Peyer's patch (tissue), 4 donors: ENCODE results near the gene CHST11. TPM values are rescaled to one million over a fixed set of nuclear protein-coding genes. Genes with fewer than 3 reads are reported as not detected.
A peak's percentile ranks its signal among the peaks of the same experiment; 100 is the strongest.

Source experiments
- DNase-seq, 3 donors: peaks; one replicate each; pipeline ENCODE4 v3.0.0-alpha.2; 2017 to 2019
- H3K27ac ChIP-seq, 4 donors: fragments of 200-600 bp; sonication (generic); one replicate each; pipeline ENCODE4 v1.5.1; 2016 to 2019
- H3K27me3 ChIP-seq, 2 donors: fragments of 200-600 bp; sonication (generic); one replicate each; pipeline ENCODE4 v1.5.1; 2019
- H3K36me3 ChIP-seq, 3 donors: fragments of 200-600 bp; sonication (generic); one replicate each; pipeline ENCODE4 v1.5.1; 2016 to 2019
- H3K4me1 ChIP-seq, 4 donors: fragments of 200-600 bp; sonication (generic); one replicate each; pipeline ENCODE4 v1.5.1; 2016 to 2019
- H3K4me3 ChIP-seq, 4 donors: fragments of 200-600 bp; sonication (generic); 1 replicate in 3 of 4; 2 replicates in 1 of 4; pipeline ENCODE4 v1.5.1; 2016 to 2019; ENCODE audit warnings: mild to moderate bottlenecking in 1 of 4
- H3K9me3 ChIP-seq, 4 donors: fragments of 200-600 bp; sonication (generic); one replicate each; pipeline ENCODE4 v1.5.1; 2016 to 2019; ENCODE audit warnings: mild to moderate bottlenecking in 1 of 4
- CTCF ChIP-seq, 6 experiments: fragments of 450-650 bp in 4 of 6; fragments of 200-600 bp in 2 of 6; sonication (generic) in 1 of 6; IDR thresholded peaks; one replicate each; pipeline ENCODE4 v1.5.1; 2017 to 2019; ENCODE audit warnings: antibody characterized with exemption in 6 of 6, mild to moderate bottlenecking in 3 of 6, moderate library complexity in 1 of 6
- POLR2A ChIP-seq, 2 donors: fragments of 450-650 bp; IDR thresholded peaks; one replicate each; pipeline ENCODE4 v1.5.1; 2017; ENCODE audit warnings: antibody characterized with exemption in 2 of 2, mild to moderate bottlenecking in 2 of 2, moderate library complexity in 2 of 2
- total RNA-seq, 4 donors: library from RNA; depleted of rRNA; stranded (reverse); fragments of >200 nt; gene quantifications; one replicate each; pipeline ENCODE4 v1.1.0, GENCODE V29; 2016

Gene CHST11
- total RNA-seq, 4 donors from 2014 or later: 9.9 to 119 (median 15.6) TPM

DNA sequence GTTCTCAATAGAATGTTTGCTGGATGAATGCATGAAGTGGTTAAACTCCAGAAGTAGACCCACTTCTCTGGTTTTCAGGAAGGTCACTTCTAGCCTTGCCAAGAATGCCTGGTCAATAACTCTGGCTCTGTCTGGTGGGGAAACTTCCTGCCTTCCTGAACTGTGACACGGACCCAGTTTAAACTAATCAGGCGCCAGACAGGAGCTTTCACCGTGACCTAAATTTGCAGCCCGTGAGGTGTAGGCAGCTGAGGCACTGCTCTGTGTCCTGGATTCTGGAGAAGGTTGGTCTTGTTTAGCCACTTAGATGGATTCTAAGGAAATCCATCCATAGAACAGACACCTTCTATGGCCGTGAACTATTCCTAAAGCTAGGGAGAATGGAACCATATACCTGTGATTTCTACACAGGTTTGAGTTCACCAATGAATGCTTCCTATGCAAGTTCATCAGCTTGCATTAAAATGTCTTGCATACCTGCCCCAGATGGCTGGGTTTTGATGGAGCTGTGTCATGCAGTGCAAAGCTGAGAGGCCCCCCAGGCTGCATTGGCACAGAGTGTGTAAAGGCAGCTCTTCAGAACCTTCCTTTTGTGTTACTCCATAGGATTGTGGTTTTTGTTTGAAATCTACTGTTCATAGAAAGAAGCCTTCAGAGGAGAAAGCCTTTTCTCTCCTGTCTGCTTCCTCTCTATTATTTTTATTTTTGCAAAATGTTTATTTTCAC is 4.4 kb downstream of the CHST11 start:
- Histone ChIP-seq H3K27me3 (no peaks in the 10 kb centered on the region), H3K36me3 (no peaks in the 10 kb centered on the region), H3K4me3 (peak overlapping the region in 3 of 4 donors; percentile 2 to 31 (median 18)), H3K27ac (peak overlapping the region in 3 of 4 donors; percentile 2 to 97 (median 36)), H3K4me1 (peaks cover 0 to 35% (median 14%) of the 10 kb centered on the region in 4 donors), H3K9me3 (no peaks in the 10 kb centered on the region)
- no peak for DNase-seq
- no peak for TF ChIP-seq CTCF (IDR thresholded peaks at IDR 0.05)
- no peak for TF ChIP-seq POLR2A (IDR thresholded peaks at IDR 0.05)

DNA sequence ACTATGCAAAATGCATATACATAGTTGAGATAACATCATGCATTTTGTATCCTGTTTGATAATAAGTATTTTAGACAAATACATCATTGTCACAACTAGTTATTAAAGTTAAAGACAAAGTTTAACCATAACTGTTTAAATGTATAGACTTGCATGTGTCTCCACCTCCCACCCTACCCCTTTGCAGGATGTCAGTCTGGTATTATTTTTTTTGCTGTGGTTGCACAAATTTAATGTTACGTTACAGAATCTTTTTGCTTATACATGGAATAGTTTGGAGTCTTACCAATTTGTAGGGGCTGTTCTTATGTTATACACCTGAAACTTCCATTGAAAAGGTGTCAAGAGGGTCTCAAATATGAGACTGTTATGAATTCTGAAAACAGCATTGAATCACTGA is 5.6 kb downstream of the CHST11 start:
- Histone ChIP-seq H3K27me3 (no peaks in the 10 kb centered on the region), H3K36me3 (no peaks in the 10 kb centered on the region), H3K4me3 (no peak overlapping the region), H3K27ac (peak overlapping the region in 3 of 4 donors; percentile 51 to 72 (median 63)), H3K4me1 (peaks cover 0 to 35% (median 17%) of the 10 kb centered on the region in 4 donors), H3K9me3 (no peaks in the 10 kb centered on the region)
- DNase-seq: no peak
- TF ChIP-seq POLR2A (IDR thresholded peaks at IDR 0.05) (no peak), CTCF (IDR thresholded peaks at IDR 0.05) (no peak)

DNA sequence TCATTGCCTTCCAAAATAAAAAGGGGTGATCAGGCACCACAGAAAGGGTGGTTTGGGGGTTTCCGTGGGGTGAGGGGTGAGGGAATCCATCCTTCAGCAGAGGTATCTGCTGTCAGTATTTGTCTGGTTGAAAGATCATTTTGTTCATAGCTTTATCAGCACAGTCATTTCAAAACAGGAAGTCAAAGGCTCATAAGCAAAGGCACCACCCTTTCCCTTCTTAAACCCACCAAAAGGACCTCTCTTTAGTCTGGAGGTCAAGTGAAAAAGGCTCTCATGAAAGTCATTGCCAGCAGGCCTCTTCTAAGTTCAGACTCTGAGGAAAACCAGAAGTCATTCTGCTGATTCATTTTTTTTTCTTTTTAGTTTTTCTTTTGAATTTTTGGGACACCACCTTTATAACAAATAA is 6.2 kb downstream of the CHST11 start:
- H3K4me3 ChIP-seq: no peak overlapping the region
- DNase-seq: peak in 2 of 3 donors; percentile 57 to 64

DNA sequence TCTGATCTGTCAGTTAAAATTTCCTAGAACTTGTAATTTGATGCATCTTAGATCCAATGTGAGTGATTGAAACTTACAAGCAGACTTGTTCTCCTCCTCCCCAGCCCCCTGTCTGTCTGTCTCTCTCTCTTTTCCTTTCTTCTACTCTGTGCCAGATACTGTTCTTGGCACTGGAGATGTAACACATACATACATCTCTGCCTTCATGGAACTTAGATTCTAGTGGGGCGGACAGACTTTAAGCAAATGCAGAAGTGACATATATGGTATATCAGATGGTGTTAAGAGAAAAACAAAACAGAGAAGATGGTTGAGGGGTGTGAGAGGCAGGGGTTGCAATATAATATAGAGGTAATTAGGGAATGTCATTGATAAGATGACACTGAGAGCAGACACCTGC is 6.6 kb downstream of the CHST11 start:
- Histone ChIP-seq H3K9me3 (no peaks in the 10 kb centered on the region), H3K36me3 (no peaks in the 10 kb centered on the region), H3K27me3 (no peaks in the 10 kb centered on the region), H3K27ac (peak overlapping the region; percentile 48 to 72 (median 57)), H3K4me1 (peaks cover 0 to 35% (median 19%) of the 10 kb centered on the region in 4 donors), H3K4me3 (no peak overlapping the region)
- TF ChIP-seq CTCF (IDR thresholded peaks at IDR 0.05) (no peak), POLR2A (IDR thresholded peaks at IDR 0.05) (no peak)
- no peak for DNase-seq

More for the DNA sequence above, 6.2 kb downstream of the CHST11 start:
- no peaks in the 10 kb centered on the region for H3K9me3 ChIP-seq
- H3K27ac ChIP-seq: peak overlapping the region; percentile 48 to 72 (median 57)
- TF ChIP-seq CTCF (IDR thresholded peaks at IDR 0.05): no peak
- peak in 1 of 2 donors; percentile 26 for TF ChIP-seq POLR2A (IDR thresholded peaks at IDR 0.05)
- H3K27me3 ChIP-seq: no peaks in the 10 kb centered on the region
- H3K4me1 ChIP-seq: peaks cover 0 to 35% (median 19%) of the 10 kb centered on the region in 4 donors
- no peaks in the 10 kb centered on the region for H3K36me3 ChIP-seq

GRCh38 chr12:104464899-104465298 is 8.2 kb downstream of the CHST11 start:
- Histone ChIP-seq H3K27ac (peak overlapping the region in 2 of 4 donors; percentile 10 to 51), H3K9me3 (no peaks in the 10 kb centered on the region), H3K27me3 (no peaks in the 10 kb centered on the region), H3K4me1 (peaks cover 0 to 35% (median 19%) of the 10 kb centered on the region in 4 donors), H3K4me3 (no peak overlapping the region), H3K36me3 (no peaks in the 10 kb centered on the region)
- TF ChIP-seq CTCF (IDR thresholded peaks at IDR 0.05): no peak
- no peak for TF ChIP-seq POLR2A (IDR thresholded peaks at IDR 0.05)
- no peak for DNase-seq
